Breast epithelium (tissue), 4 donors: ENCODE results near the gene ZFHX3. TPM values are rescaled to one million over a fixed set of nuclear protein-coding genes. Genes with fewer than 3 reads are reported as not detected.

Experiments used
- DNase-seq, 2 donors: peaks; one replicate each; pipeline ENCODE4 v3.0.0-alpha.2; 2019; ENCODE audit warnings: low spot score in 2 of 2
- H3K27ac ChIP-seq, 2 donors: fragments of 200-600 bp; sonication (generic) in 1 of 2; one replicate each; pipeline ENCODE4 v1.5.1; 2016 to 2019; ENCODE audit warnings: mild to moderate bottlenecking in 1 of 2
- H3K27me3 ChIP-seq, 2 donors: fragments of 200-600 bp; sonication (generic) in 1 of 2; one replicate each; pipeline versions ENCODE4 v1.5.1 to v1.6.0; 2017 to 2019; ENCODE audit warnings: control low read depth in 1 of 2, mild to moderate bottlenecking in 1 of 2
- H3K36me3 ChIP-seq: fragments of 200-600 bp; one replicate; pipeline ENCODE4 v1.5.1; 2019
- H3K4me1 ChIP-seq, 2 donors: fragments of 200-600 bp; sonication (generic); one replicate each; pipeline ENCODE4 v1.5.1; 2016 to 2019; ENCODE audit warnings: control low read depth in 1 of 2
- H3K4me3 ChIP-seq, 3 donors: fragments of 200-600 bp; sonication (generic); 1 replicate in 2 of 3; 2 replicates in 1 of 3; pipeline ENCODE4 v1.5.1; 2016 to 2019; ENCODE audit warnings: mild to moderate bottlenecking in 3 of 3, moderate library complexity in 2 of 3
- H3K9me3 ChIP-seq, 2 donors: fragments of 200-600 bp; sonication (generic) in 1 of 2; one replicate each; pipeline ENCODE4 v1.5.1; 2016 to 2019; ENCODE audit warnings: control low read depth in 1 of 2
- POLR2A ChIP-seq: fragments of 450-650 bp; IDR thresholded peaks from one replicate; pipeline ENCODE4 v1.6.1; 2016; ENCODE audit warnings: antibody characterized with exemption, mild to moderate bottlenecking, moderate library complexity
- POLR2AphosphoS5 ChIP-seq, 3 donors: sonication (generic); formaldehyde crosslinking; IDR thresholded peaks; one replicate each; pipeline ENCODE4 v1.6.1; 2017; ENCODE audit warnings: antibody characterized with exemption in 3 of 3
- intact Hi-C: fragments of 100-400 bp; cut with DNase I; formaldehyde crosslinking; loops from one replicate; pipeline ENCODE4 v1.15.1; 2023; ENCODE audit warnings: low total_unique reads
- total RNA-seq, 3 donors: library from RNA; depleted of rRNA; stranded (reverse); fragments of >200 nt; gene quantifications; one replicate each; pipeline ENCODE4 v1.1.0, GENCODE V29; 2016
- TF ChIP-seq, protein P1 (sequence below), 3 donors: fragments of 450-650 bp; IDR thresholded peaks; one replicate each; pipeline ENCODE4 v1.5.1; 2016 to 2017; ENCODE audit warnings: antibody characterized with exemption in 3 of 3, mild to moderate bottlenecking in 3 of 3, moderate library complexity in 3 of 3

ZFHX3 gene
- total RNA-seq, 3 donors from 2014 or later = 10.8 to 36.0 (median 11.8) TPM

DNA sequence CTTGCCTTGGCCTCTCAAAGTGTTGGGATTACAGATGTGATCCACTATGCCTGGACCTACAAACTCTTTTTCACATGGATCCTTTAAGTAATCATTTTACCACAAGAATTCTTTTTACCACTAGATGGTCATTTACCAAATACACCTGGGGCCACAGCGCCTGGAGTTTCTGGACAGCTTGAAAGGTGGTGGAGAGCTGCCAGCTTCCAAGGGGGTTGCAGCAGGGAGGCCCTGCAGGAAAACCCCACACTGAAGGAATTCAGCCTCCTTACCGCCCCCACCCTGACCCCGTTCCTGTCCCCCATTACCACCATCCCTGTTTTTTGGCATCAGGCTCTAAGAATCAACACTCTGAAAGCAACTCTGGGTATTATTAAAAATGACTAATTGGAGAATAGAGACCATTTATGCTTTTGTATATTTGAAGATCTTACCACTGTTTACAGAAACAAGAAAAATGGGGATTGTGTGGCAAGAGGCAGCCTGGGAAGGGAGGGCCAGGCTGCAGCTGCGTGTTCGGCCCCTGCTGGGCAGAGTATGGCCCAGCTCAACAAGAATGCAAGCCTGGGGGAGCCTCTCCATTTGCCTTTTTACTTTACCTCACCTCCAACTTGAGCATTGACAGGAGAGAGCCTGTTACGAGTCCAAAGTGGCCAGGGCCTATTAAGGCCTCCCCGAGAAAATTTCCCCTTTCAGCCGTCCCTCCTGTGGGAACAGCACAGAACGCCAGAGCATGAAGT is 209.9 kb downstream of the ZFHX3 start:
- no peak for DNase-seq
- Histone ChIP-seq H3K4me3 (no peak overlapping the region), H3K36me3 (no peaks in the 10 kb centered on the region), H3K9me3 (no peaks in the 10 kb centered on the region), H3K27me3 (no peaks in the 10 kb centered on the region), H3K4me1 (peaks cover 0 to 3% of the 10 kb centered on the region in 2 donors), H3K27ac (no peak overlapping the region)
- intact Hi-C loops = no loop called here
- no peak for TF ChIP-seq POLR2AphosphoS5 (IDR thresholded peaks at IDR 0.05)
- TF ChIP-seq, protein P1, sequence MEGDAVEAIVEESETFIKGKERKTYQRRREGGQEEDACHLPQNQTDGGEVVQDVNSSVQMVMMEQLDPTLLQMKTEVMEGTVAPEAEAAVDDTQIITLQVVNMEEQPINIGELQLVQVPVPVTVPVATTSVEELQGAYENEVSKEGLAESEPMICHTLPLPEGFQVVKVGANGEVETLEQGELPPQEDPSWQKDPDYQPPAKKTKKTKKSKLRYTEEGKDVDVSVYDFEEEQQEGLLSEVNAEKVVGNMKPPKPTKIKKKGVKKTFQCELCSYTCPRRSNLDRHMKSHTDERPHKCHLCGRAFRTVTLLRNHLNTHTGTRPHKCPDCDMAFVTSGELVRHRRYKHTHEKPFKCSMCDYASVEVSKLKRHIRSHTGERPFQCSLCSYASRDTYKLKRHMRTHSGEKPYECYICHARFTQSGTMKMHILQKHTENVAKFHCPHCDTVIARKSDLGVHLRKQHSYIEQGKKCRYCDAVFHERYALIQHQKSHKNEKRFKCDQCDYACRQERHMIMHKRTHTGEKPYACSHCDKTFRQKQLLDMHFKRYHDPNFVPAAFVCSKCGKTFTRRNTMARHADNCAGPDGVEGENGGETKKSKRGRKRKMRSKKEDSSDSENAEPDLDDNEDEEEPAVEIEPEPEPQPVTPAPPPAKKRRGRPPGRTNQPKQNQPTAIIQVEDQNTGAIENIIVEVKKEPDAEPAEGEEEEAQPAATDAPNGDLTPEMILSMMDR (IDR thresholded peaks at IDR 0.05) = no peak
- no peak for TF ChIP-seq POLR2A

DNA sequence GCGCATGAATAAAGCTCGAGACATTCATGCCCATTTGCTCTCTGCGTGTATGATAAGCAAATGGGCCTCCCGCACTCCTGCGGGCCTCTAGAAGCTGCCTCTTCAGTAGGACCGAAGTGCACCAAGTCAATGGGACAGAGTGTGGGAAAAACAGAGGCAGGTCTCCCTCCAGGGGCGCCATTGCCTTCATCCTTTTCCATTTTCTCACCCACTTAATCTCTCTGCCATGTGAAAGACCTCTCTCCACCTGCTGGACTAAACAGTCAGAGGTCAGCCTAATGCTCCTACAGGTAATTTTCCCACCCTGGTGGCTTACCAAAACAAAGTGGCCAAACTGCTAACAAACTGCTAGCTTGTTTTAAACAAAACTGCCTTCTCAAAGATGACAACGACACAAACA is 210.9 kb downstream of the ZFHX3 start:
- H3K4me1 ChIP-seq = peaks cover 0 to 3% of the 10 kb centered on the region in 2 donors
- no peak for DNase-seq
- TF ChIP-seq, protein P1 (IDR thresholded peaks at IDR 0.05) = no peak
- TF ChIP-seq POLR2AphosphoS5 (IDR thresholded peaks at IDR 0.05) (no peak), POLR2A (no peak)
- no peaks in the 10 kb centered on the region for H3K27me3 ChIP-seq
- H3K9me3 ChIP-seq = no peaks in the 10 kb centered on the region
- H3K4me3 ChIP-seq = no peak overlapping the region
- intact Hi-C loops = no loop called here
- no peak overlapping the region for H3K27ac ChIP-seq
- H3K36me3 ChIP-seq = no peaks in the 10 kb centered on the region

DNA sequence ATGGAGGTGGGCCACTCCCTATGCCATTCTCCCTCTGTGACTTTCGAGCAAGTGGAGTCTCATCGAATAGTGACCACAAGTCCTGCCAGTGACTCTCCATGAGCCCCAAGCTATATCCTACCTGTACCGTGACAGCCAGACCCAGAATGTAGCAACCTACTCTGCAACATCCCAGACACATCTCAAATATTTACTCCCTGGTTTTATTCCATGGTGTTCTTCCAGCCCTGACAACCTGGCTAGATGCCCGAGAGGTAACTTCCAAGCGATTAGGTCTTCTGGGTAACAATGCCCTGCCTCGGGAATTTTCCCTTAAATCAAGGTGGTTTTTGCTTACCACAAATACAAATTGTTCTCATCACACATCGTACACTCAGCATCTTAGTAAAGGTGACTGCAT is 211.7 kb downstream of the ZFHX3 start:
- H3K27ac ChIP-seq = no peak overlapping the region
- intact Hi-C loops = no loop called here
- TF ChIP-seq, protein P1 (IDR thresholded peaks at IDR 0.05) = no peak
- no peak for TF ChIP-seq POLR2AphosphoS5 (IDR thresholded peaks at IDR 0.05)
- TF ChIP-seq POLR2A = no peak
- H3K4me1 ChIP-seq = peaks cover 0 to 3% of the 10 kb centered on the region in 2 donors
- H3K27me3 ChIP-seq = no peaks in the 10 kb centered on the region
- H3K4me3 ChIP-seq = no peak overlapping the region
- peak in 1 of 2 donors; percentile 64 for DNase-seq
- H3K9me3 ChIP-seq = no peaks in the 10 kb centered on the region
- no peaks in the 10 kb centered on the region for H3K36me3 ChIP-seq

DNA sequence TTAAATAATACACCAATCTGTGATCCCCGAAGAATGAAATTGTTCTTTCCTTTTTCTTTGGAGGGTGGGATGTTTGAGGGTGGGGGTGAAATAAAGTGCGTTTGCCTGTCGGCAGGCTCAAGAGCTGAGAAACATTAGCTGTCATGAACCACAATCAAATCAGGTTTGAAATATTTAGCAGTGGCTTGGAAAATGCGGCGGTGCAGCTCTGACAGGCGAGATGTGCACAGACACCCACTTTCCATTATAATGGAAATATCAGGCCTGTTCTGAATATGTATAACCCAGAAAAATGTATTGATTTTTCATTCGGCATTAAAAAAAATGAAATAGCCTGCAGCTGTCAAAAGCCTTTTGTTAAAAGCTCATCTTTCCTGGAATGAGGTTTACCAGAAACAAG is 212.8 kb downstream of the ZFHX3 start:
- Histone ChIP-seq H3K27ac (no peak overlapping the region), H3K36me3 (no peaks in the 10 kb centered on the region), H3K4me3 (no peak overlapping the region), H3K4me1 (no peaks in the 10 kb centered on the region), H3K9me3 (no peaks in the 10 kb centered on the region), H3K27me3 (no peaks in the 10 kb centered on the region)
- DNase-seq = no peak
- TF ChIP-seq POLR2A = no peak
- intact Hi-C loops = no loop called here

DNA sequence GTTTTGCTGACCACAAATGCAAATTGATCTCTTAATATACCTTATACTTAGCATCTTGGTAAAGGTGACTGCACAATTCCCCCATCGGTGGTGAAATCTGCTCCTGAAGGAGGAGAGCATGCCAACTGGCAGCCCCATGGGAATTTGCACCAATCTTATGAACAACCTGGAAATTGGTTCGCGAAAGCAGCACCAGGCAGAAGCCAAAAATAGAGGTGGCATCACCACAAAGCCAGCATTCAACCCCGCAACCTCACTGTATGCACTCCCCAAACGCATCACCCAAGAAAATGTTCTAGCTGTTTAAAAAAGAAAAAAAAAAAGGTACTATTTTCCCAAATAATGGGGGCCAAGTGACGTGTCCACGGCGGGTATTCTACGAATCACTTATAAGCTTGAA is 213.4 kb downstream of the ZFHX3 start:
- Histone ChIP-seq H3K9me3 (no peaks in the 10 kb centered on the region), H3K36me3 (no peaks in the 10 kb centered on the region), H3K4me1 (no peaks in the 10 kb centered on the region), H3K27me3 (no peaks in the 10 kb centered on the region), H3K27ac (no peak overlapping the region), H3K4me3 (no peak overlapping the region)
- intact Hi-C loops = no loop called here
- no peak for TF ChIP-seq POLR2AphosphoS5 (IDR thresholded peaks at IDR 0.05)
- TF ChIP-seq, protein P1 (IDR thresholded peaks at IDR 0.05) = no peak
- no peak for TF ChIP-seq POLR2A
- DNase-seq = no peak
